Right cardiac atrium (tissue), 5 donors: ENCODE data around the gene GAGE12E. TPM values are rescaled to one million over a fixed set of nuclear protein-coding genes. Genes with fewer than 3 reads are reported as not detected.
"Not testable (repeated sequence)": the region's sequence is repeated elsewhere in the genome, so short reads cannot be mapped to it uniquely, and the experiment has no call there.

Experiments used
- ATAC-seq, 2 donors: fragments of 200-7000 bp; cut with Tn5 transposase; one replicate each; pipeline versions ENCODE4 v1.8.0 to v1.9.1; 2020; ENCODE audit warnings: moderate library complexity in 2 of 2, mild to moderate bottlenecking in 1 of 2
- DNase-seq, 3 donors: peaks; one replicate each; pipeline ENCODE4 v3.0.0-alpha.2; 2020
- H3K27ac ChIP-seq: one replicate; pipeline ENCODE4 v1.5.1; 2013; ENCODE audit warnings: mild to moderate bottlenecking, low read length, control low read depth, moderate library complexity
- H3K27me3 ChIP-seq: one replicate; pipeline ENCODE4 v1.6.1; 2013; ENCODE audit not compliant: control insufficient read depth, insufficient read depth
- H3K4me1 ChIP-seq: one replicate; pipeline ENCODE4 v1.6.1; 2013; ENCODE audit warnings: low read length; ENCODE audit not compliant: control insufficient read depth, insufficient read depth
- H3K4me3 ChIP-seq: one replicate; pipeline ENCODE4 v1.5.1; 2013; ENCODE audit warnings: low read length, control low read depth
- H3K9me3 ChIP-seq: one replicate; pipeline ENCODE4 v1.6.1; 2013; ENCODE audit warnings: low read length; ENCODE audit not compliant: control insufficient read depth
- WGBS: extraction: QIAGEN DNeasy Blood & Tissue Kit; methylation state at CpG from one replicate; pipeline ENCODE4 v1.1.7; 2013; 5-methylcytosine and 5-hydroxymethylcytosine counted together
- intact Hi-C, 4 donors: fragments of 100-400 bp; cut with DNase I; formaldehyde crosslinking; loops; one replicate each; pipeline versions ENCODE4 v1.11.0 to v1.14.0; 2022 to 2023
- long read RNA-seq, 4 donors: library from polyadenylated mRNA; unstranded; transcript quantifications; one replicate each; pipeline ENCODE4 v2.0.0, GENCODE V29; 2020 to 2021
- polyA plus RNA-seq: library from polyadenylated mRNA; stranded (reverse); fragments of 200-250 nt; gene quantifications from one replicate; pipeline ENCODE4 v1.2.3, GENCODE V29; 2013
- total RNA-seq, 4 donors: library from RNA; stranded (reverse); fragmentation: NEBNext Ultra II Directional; extraction: Animal tissue kit (Norgen Biotek cat#: 25700); gene quantifications; one replicate each; pipeline ENCODE4 v1.2.1, GENCODE V29; 2021
- donor health status: healthy with polysubstance abuse.
- donor health status: DM: no; HTN: yes; CAD: no.
- donor health status: DM: no; HTN: no; CAD: no.
- donor health status: DM: no; HTN: yes; CAD: no; lungs with severe emphysema.
- donor health status: DM: yes; HTN: yes; CAD: no.

The GAGE12E gene
- total RNA-seq = not detected
- polyA plus RNA-seq = not detected
- long read RNA-seq, donor 1 = 0 reads
- long read RNA-seq, donor 2 = 0 reads
- long read RNA-seq, donor 3 = 0 reads
- long read RNA-seq, donor 4 = 0 reads

- intact Hi-C loops, DNase-seq, H3K27me3 ChIP-seq, H3K4me1 ChIP-seq, ATAC-seq, H3K9me3 ChIP-seq, H3K4me3 ChIP-seq, H3K27ac ChIP-seq: not testable (repeated sequence)
- no CpG with 5 or more reads among the region's 16 CpGs for whole genome bisulfite sequencing
These were observed at the start of gene GAGE12E for GRCh38 chrX:49550989-49551388. Gene GAGE12E, plus strand, starts transcription at chrX:49551289. Its CDS starts 1,155 bp downstream, at chrX:49552444.

GRCh38 chrX:49531877-49532276, 19.2 kb upstream of the GAGE12E start, which contains the start of gene GAGE12C:
Gene GAGE12C, plus strand, starts transcription at chrX:49532177. Its CDS starts 1,155 bp downstream, at chrX:49533332.
- H3K9me3 ChIP-seq, DNase-seq, H3K27ac ChIP-seq, H3K4me1 ChIP-seq, intact Hi-C loops, H3K4me3 ChIP-seq, ATAC-seq, H3K27me3 ChIP-seq: not testable (repeated sequence)
- no CpG with 5 or more reads among the region's 16 CpGs for WGBS

- H3K27me3 ChIP-seq, intact Hi-C loops, DNase-seq, H3K9me3 ChIP-seq, H3K27ac ChIP-seq, H3K4me1 ChIP-seq, H3K4me3 ChIP-seq, ATAC-seq: not testable (repeated sequence)
- WGBS = no CpG with 5 or more reads among the region's 16 CpGs
These were observed 9.7 kb upstream of the GAGE12E start, which contains the start of gene GAGE12D for GRCh38 chrX:49541433-49541832. Gene GAGE12D, plus strand, starts transcription at chrX:49541733. Its CDS starts 1,155 bp downstream, at chrX:49542888.

- H3K27ac ChIP-seq, H3K4me3 ChIP-seq, H3K9me3 ChIP-seq, H3K27me3 ChIP-seq, intact Hi-C loops, ATAC-seq, H3K4me1 ChIP-seq, DNase-seq: not testable (repeated sequence)
- WGBS = no CpG with 5 or more reads among the region's 16 CpGs
These were observed 9.5 kb downstream of the GAGE12E start, which contains the start of gene GAGE12F for GRCh38 chrX:49560542-49560941. Gene GAGE12F, plus strand, starts transcription at chrX:49560842. Its CDS starts 1,155 bp downstream, at chrX:49561997.

GRCh38 chrX:49568728-49569127, 17.6 kb downstream of the GAGE12E start:
- H3K4me1 ChIP-seq, H3K4me3 ChIP-seq, ATAC-seq, H3K9me3 ChIP-seq, H3K27me3 ChIP-seq, intact Hi-C loops, H3K27ac ChIP-seq: not testable (repeated sequence)
- WGBS = no CpG with 5 or more reads among the region's 11 CpGs
- peak in 2 of 3 donors; percentile 14 to 22 for DNase-seq

GRCh38 chrX:49569152-49569551, 18.1 kb downstream of the GAGE12E start:
- WGBS = no CpG with 5 or more reads among the region's 13 CpGs
- H3K9me3 ChIP-seq, H3K4me1 ChIP-seq, ATAC-seq, DNase-seq, H3K27ac ChIP-seq, H3K4me3 ChIP-seq, intact Hi-C loops, H3K27me3 ChIP-seq: not testable (repeated sequence)

- H3K27ac ChIP-seq, H3K27me3 ChIP-seq, H3K4me1 ChIP-seq, intact Hi-C loops, H3K9me3 ChIP-seq, H3K4me3 ChIP-seq, DNase-seq, ATAC-seq: not testable (repeated sequence)
- WGBS = no CpG with 5 or more reads among the region's 16 CpGs
These were observed 19.0 kb downstream of the GAGE12E start, which contains the start of gene GAGE12G for GRCh38 chrX:49570100-49570499. Gene GAGE12G, plus strand, starts transcription at chrX:49570400. Its CDS starts 1,155 bp downstream, at chrX:49571555.

GRCh38 chrX:49579649-49580048, 28.6 kb downstream of the GAGE12E start, which contains the start of gene GAGE12H:
Gene GAGE12H, plus strand, starts transcription at chrX:49579949. Its CDS starts 1,155 bp downstream, at chrX:49581104.
- H3K27ac ChIP-seq, ATAC-seq, H3K9me3 ChIP-seq, DNase-seq, H3K27me3 ChIP-seq, H3K4me3 ChIP-seq, intact Hi-C loops, H3K4me1 ChIP-seq: not testable (repeated sequence)
- WGBS = no CpG with 5 or more reads among the region's 16 CpGs

GRCh38 chrX:49589196-49589595, 38.1 kb downstream of the GAGE12E start, which contains the start of gene GAGE2A:
Gene GAGE2A, plus strand, starts transcription at chrX:49589496. Its CDS starts 1,155 bp downstream, at chrX:49590651.
- not testable (repeated sequence) for H3K4me1 ChIP-seq
- WGBS = no CpG with 5 or more reads among the region's 16 CpGs

GRCh38 chrX:49589769-49590478, 38.8 kb downstream of the GAGE12E start:
- H3K27ac ChIP-seq, H3K4me1 ChIP-seq, H3K9me3 ChIP-seq, H3K27me3 ChIP-seq, ATAC-seq, H3K4me3 ChIP-seq, intact Hi-C loops: not testable (repeated sequence)
- WGBS = 91% methylated on average over 25 of the region's 37 CpGs
- peak; percentile 23 to 79 (median 28) for DNase-seq

More at GRCh38 chrX:49589196-49589595, 38.1 kb downstream of the GAGE12E start, which contains the start of gene GAGE2A:
- intact Hi-C loops, H3K9me3 ChIP-seq, H3K27me3 ChIP-seq, ATAC-seq, H3K27ac ChIP-seq, DNase-seq, H3K4me3 ChIP-seq: not testable (repeated sequence)

GRCh38 chrX:49590488-49590887, 39.4 kb downstream of the GAGE12E start:
- ATAC-seq, H3K27me3 ChIP-seq, DNase-seq, H3K27ac ChIP-seq, H3K9me3 ChIP-seq, H3K4me1 ChIP-seq, H3K4me3 ChIP-seq, intact Hi-C loops: not testable (repeated sequence)
- 92% methylated on average over 10 of the region's 17 CpGs for WGBS
